Head of caudate nucleus (tissue), 42 donors: ENCODE data around the gene CFL1.

ENCODE experiments used
- DNase-seq, 42 donors: peaks; one replicate each; pipeline versions ENCODE4 v3.0.0 to v3.0.0-alpha.2; 2020 to 2021; ENCODE audit warnings: mixed read lengths in 7 of 42
- intact Hi-C: fragments of 100-400 bp; cut with DNase I; formaldehyde crosslinking; loops from one replicate; pipeline ENCODE4 v1.15.0; 2022

The CFL1 gene

GRCh38 chr11:65862941-65863888 is 5.2 kb upstream of the CFL1 start:
- DNase-seq = no peak
- intact Hi-C loops = loop anchor here (5.0 kb wide), 1 partner anchor 99 kb away; the partner anchor contains the start of gene SART1

GRCh38 chr11:65862191-65862735 is 4.3 kb upstream of the CFL1 start:
- intact Hi-C loops = loop anchor here (5.0 kb wide), 1 partner anchor 100 kb away; the partner anchor contains the start of gene SART1
- no peak for DNase-seq

GRCh38 chr11:65861533-65862183 is 3.7 kb upstream of the CFL1 start:
- peak in 1 of 42 donors; percentile 25 for DNase-seq
- intact Hi-C loops = loop anchor here (5.0 kb wide), 1 partner anchor 101 kb away; the partner anchor contains the start of gene SART1

GRCh38 chr11:65861165-65861505 is 3.2 kb upstream of the CFL1 start:
- intact Hi-C loops = loop anchor here (5.0 kb wide), 1 partner anchor 101 kb away; the partner anchor contains the start of gene SART1
- DNase-seq = peak in 4 of 42 donors; percentile 32 to 44 (median 33)

GRCh38 chr11:65860278-65861164 is 2.5 kb upstream of the CFL1 start, which contains the start of gene MUS81:
Gene MUS81 (plus strand): TSS chr11:65860433. CDS start chr11:65860754, 321 bp downstream.
- DNase-seq = peak; percentile 90 to 98 (median 95)
- intact Hi-C loops = loop anchor here (5.0 kb wide), 1 partner anchor 102 kb away; the partner anchor contains the start of gene SART1

- intact Hi-C loops = loop anchor here (5.0 kb wide), 2 partner anchors 32 to 102 kb away; partner anchors contain the start of genes CCDC85B and SART1
These were observed 1.9 kb upstream of the CFL1 start for GRCh38 chr11:65859812-65860277.

GRCh38 chr11:65859095-65859811 is 1.3 kb upstream of the CFL1 start:
- intact Hi-C loops = loop anchor here (5.0 kb wide), 1 partner anchor 33 kb away; the partner anchor contains the start of gene CCDC85B

More at GRCh38 chr11:65859812-65860277, 1.9 kb upstream of the CFL1 start:
- DNase-seq = peak in 18 of 42 donors; percentile 26 to 66 (median 49)

GRCh38 chr11:65858681-65859087 is 704 bp upstream of the CFL1 start:
- DNase-seq = no peak
- intact Hi-C loops = loop anchor here (5.0 kb wide), 1 partner anchor 34 kb away; the partner anchor contains the start of gene CCDC85B

More at GRCh38 chr11:65859095-65859811, 1.3 kb upstream of the CFL1 start:
- peak; percentile 96 to 100 (median 98) for DNase-seq

GRCh38 chr11:65857500-65857852 is 504 bp downstream of the CFL1 start:
- intact Hi-C loops = loop anchor here (5.0 kb wide), 1 partner anchor 35 kb away; the partner anchor contains the start of gene CCDC85B
- DNase-seq = peak in 41 of 42 donors; percentile 39 to 86 (median 75)

GRCh38 chr11:65856689-65857499 is 1.1 kb downstream of the CFL1 start:
- peak; percentile 63 to 92 (median 84) for DNase-seq

GRCh38 chr11:65855927-65856363 is 2.0 kb downstream of the CFL1 start:
- intact Hi-C loops = loop anchor here (5.0 kb wide), 1 partner anchor 36 kb away; the partner anchor contains the start of gene CCDC85B
- DNase-seq = peak in 1 of 42 donors; percentile 23

More at GRCh38 chr11:65856689-65857499, 1.1 kb downstream of the CFL1 start:
- intact Hi-C loops = loop anchor here (5.0 kb wide), 1 partner anchor 35 kb away; the partner anchor contains the start of gene CCDC85B

GRCh38 chr11:65854852-65855837 is 2.8 kb downstream of the CFL1 start:
- DNase-seq = peak in 2 of 42 donors; percentile 10 to 20
- intact Hi-C loops = loop anchor here (5.0 kb wide), 1 partner anchor 37 kb away; the partner anchor contains the start of gene CCDC85B

- peak in 2 of 42 donors; percentile 5 to 19 for DNase-seq
- intact Hi-C loops = no loop called here
These were observed 3.8 kb downstream of the CFL1 start for GRCh38 chr11:65854161-65854592.

GRCh38 chr11:65853246-65853979 is 4.6 kb downstream of the CFL1 start:
- peak in 2 of 42 donors; percentile 2 to 16 for DNase-seq
- intact Hi-C loops = no loop called here
